Lower leg skin (tissue), 4 donors: Measurements from ENCODE around the gene CELF2. TPM values are rescaled to one million over a fixed set of nuclear protein-coding genes. Genes with fewer than 3 reads are reported as not detected.

ENCODE experiments used
- DNase-seq, 2 donors: peaks; one replicate each; pipeline ENCODE4 v3.0.0-alpha.2; 2019; ENCODE audit warnings: low spot score in 2 of 2
- H3K4me3 ChIP-seq: fragments of 200-600 bp; sonication (generic); 2 replicates; pipeline ENCODE4 v1.5.1; 2017; ENCODE audit warnings: mild to moderate bottlenecking, low read depth; ENCODE audit not compliant: poor library complexity, severe bottlenecking
- POLR2A ChIP-seq, 2 donors: fragments of 450-650 bp; IDR thresholded peaks; one replicate each; pipeline ENCODE4 v1.6.1; 2016 to 2017; ENCODE audit warnings: antibody characterized with exemption in 2 of 2, mild to moderate bottlenecking in 1 of 2, moderate library complexity in 1 of 2
- WGBS, 2 donors: methylation state at CpG; one replicate each; pipeline ENCODE4 v1.1.5; 2018; 5-methylcytosine and 5-hydroxymethylcytosine counted together
- intact Hi-C: fragments of 100-400 bp; cut with DNase I; formaldehyde crosslinking; loops from one replicate; pipeline ENCODE4 v1.15.0; 2023; ENCODE audit warnings: low total_unique reads
- total RNA-seq, 4 donors: library from RNA; depleted of rRNA; stranded (reverse); fragments of >200 nt; gene quantifications; one replicate each; pipeline ENCODE4 v1.1.0, GENCODE V29; 2016
- TF ChIP-seq, protein P1 (sequence below), 3 donors: fragments of 450-650 bp; IDR thresholded peaks; one replicate each; pipeline ENCODE4 v1.5.1; 2016; ENCODE audit warnings: antibody characterized with exemption in 3 of 3, mild to moderate bottlenecking in 3 of 3, moderate library complexity in 2 of 3

CELF2 gene
- total RNA-seq, 4 donors from 2014 or later = 16.9 to 39.9 (median 20.7) TPM

DNA sequence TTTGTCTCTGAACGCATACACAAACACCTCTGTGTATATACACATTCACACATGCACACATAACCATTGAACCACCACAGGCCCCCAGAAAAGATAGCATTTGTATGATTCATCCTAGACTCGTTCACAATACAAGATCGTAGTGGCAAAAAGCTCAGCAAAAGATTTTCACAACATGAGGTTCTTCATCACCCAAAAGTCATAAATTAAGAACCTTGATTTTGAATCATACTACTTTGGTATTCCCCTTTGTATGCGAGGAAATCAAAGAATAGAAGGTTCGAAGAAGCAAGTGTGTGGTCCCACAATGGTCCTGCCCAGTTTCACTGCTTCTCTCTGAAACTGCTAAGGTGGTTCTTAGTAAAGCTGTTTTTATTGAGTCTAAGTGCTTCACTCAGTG lies 200.7 kb downstream of the CELF2 start:
- no peak overlapping the region for H3K4me3 ChIP-seq
- WGBS, 2 donors = 70 to 78% methylated on average over 5 of the region's 5 CpGs
- intact Hi-C loops = no loop called here
- no peak for TF ChIP-seq POLR2A (IDR thresholded peaks at IDR 0.05)
- TF ChIP-seq, protein P1, sequence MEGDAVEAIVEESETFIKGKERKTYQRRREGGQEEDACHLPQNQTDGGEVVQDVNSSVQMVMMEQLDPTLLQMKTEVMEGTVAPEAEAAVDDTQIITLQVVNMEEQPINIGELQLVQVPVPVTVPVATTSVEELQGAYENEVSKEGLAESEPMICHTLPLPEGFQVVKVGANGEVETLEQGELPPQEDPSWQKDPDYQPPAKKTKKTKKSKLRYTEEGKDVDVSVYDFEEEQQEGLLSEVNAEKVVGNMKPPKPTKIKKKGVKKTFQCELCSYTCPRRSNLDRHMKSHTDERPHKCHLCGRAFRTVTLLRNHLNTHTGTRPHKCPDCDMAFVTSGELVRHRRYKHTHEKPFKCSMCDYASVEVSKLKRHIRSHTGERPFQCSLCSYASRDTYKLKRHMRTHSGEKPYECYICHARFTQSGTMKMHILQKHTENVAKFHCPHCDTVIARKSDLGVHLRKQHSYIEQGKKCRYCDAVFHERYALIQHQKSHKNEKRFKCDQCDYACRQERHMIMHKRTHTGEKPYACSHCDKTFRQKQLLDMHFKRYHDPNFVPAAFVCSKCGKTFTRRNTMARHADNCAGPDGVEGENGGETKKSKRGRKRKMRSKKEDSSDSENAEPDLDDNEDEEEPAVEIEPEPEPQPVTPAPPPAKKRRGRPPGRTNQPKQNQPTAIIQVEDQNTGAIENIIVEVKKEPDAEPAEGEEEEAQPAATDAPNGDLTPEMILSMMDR (IDR thresholded peaks at IDR 0.05) = no peak
- no peak for DNase-seq

DNA sequence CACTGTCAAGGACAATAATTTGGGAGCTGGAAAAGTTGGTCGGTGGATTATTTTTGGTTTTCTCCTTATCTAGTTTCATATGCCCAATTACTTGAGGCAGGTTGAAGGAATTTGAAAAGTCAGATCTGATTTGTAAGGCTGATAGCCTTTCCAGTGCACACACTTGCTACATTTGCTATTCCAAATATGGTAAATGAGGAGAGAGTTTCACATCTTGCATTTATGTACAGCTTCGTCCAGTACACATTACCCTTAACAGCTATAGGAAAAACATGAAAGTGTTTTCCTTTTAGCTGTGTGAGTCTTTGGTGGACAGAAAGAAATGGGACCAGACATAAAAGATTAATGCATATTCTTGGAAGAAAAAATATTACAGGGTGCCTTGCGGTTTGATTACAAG lies 201.8 kb downstream of the CELF2 start:
- 86 to 88% methylated on average over 3 of the region's 3 CpGs for WGBS, 2 donors
- TF ChIP-seq POLR2A (IDR thresholded peaks at IDR 0.05) = no peak
- TF ChIP-seq, protein P1 (IDR thresholded peaks at IDR 0.05) = no peak
- no peak overlapping the region for H3K4me3 ChIP-seq
- intact Hi-C loops = no loop called here
- no peak for DNase-seq

GRCh38 chr10:11223081-11223480 lies 205.4 kb downstream of the CELF2 start:
- H3K4me3 ChIP-seq = no peak overlapping the region
- no peak for DNase-seq
- TF ChIP-seq, protein P1 (IDR thresholded peaks at IDR 0.05) = no peak
- TF ChIP-seq POLR2A (IDR thresholded peaks at IDR 0.05) = no peak
- intact Hi-C loops = no loop called here
- WGBS, 2 donors = 82 to 88% methylated on average over 9 of the region's 9 CpGs

- H3K4me3 ChIP-seq = no peak overlapping the region
- no peak for DNase-seq
- intact Hi-C loops = no loop called here
- TF ChIP-seq POLR2A (IDR thresholded peaks at IDR 0.05) = no peak
- TF ChIP-seq, protein P1 (IDR thresholded peaks at IDR 0.05) = no peak
- 90 to 93% methylated on average over 9 of the region's 9 CpGs for WGBS, 2 donors
Measured at GRCh38 chr10:11223507-11224140, 206.0 kb downstream of the CELF2 start.

- intact Hi-C loops = no loop called here
- WGBS, 2 donors = 94% methylated on average over 5 of the region's 5 CpGs
- H3K4me3 ChIP-seq = no peak overlapping the region
- no peak for DNase-seq
- TF ChIP-seq, protein P1 (IDR thresholded peaks at IDR 0.05) = no peak
- no peak for TF ChIP-seq POLR2A (IDR thresholded peaks at IDR 0.05)
Measured at GRCh38 chr10:11224321-11224720, 206.6 kb downstream of the CELF2 start.
